ENCODE results near the gene GBP7.
A peak's percentile ranks its signal among the peaks of the same experiment; 100 is the strongest.

GBP7 gene

GRCh38 chr1:89121641-89122040 is 54.2 kb downstream of the GBP7 start:
- no peak for DNase-seq (ENCODE audit: low read depth in 2 of 3, low spot score in 1 of 3)

GRCh38 chr1:89114662-89115061 is 61.1 kb downstream of the GBP7 start:
- DNase-seq (ENCODE audit: low read depth in 2 of 3, low spot score in 1 of 3): no peak

- no peak for DNase-seq (ENCODE audit: low read depth in 2 of 3, low spot score in 1 of 3)
Observed at GRCh38 chr1:89112871-89113613, 62.8 kb downstream of the GBP7 start.

GRCh38 chr1:89104687-89105086 is 71.1 kb downstream of the GBP7 start:
- DNase-seq (ENCODE audit: low read depth in 2 of 3, low spot score in 1 of 3): no peak

GRCh38 chr1:89104147-89104546 is 71.7 kb downstream of the GBP7 start:
- DNase-seq (ENCODE audit: low read depth in 2 of 3, low spot score in 1 of 3): no peak

- no peak for DNase-seq (ENCODE audit: low read depth in 2 of 3, low spot score in 1 of 3)
Observed at GRCh38 chr1:89102021-89102420, 73.8 kb downstream of the GBP7 start.

GRCh38 chr1:89100412-89100811 is 75.4 kb downstream of the GBP7 start:
- no peak for DNase-seq (ENCODE audit: low read depth in 2 of 3, low spot score in 1 of 3)

- no peak for DNase-seq (ENCODE audit: low read depth in 2 of 3, low spot score in 1 of 3)
Observed at GRCh38 chr1:89098857-89099256, 76.9 kb downstream of the GBP7 start.

- DNase-seq (ENCODE audit: low read depth in 2 of 3, low spot score in 1 of 3): no peak
Observed at GRCh38 chr1:89095737-89096136, 80.1 kb downstream of the GBP7 start.

GRCh38 chr1:89089962-89090361 is 85.8 kb downstream of the GBP7 start:
- DNase-seq (ENCODE audit: low read depth in 2 of 3, low spot score in 1 of 3): no peak

- no peak for DNase-seq (ENCODE audit: low read depth in 2 of 3, low spot score in 1 of 3)
Observed at GRCh38 chr1:89088572-89088971, 87.2 kb downstream of the GBP7 start.

- no peak for DNase-seq (ENCODE audit: low read depth in 2 of 3, low spot score in 1 of 3)
Observed at GRCh38 chr1:89087241-89087640, 88.6 kb downstream of the GBP7 start.

- peak in 2 of 3 donors; percentile 27 to 50 for DNase-seq (ENCODE audit: low read depth in 2 of 3, low spot score in 1 of 3)
Observed at GRCh38 chr1:89085781-89086180, 90.0 kb downstream of the GBP7 start.

Data from stimulated activated CD4-positive, alpha-beta T cell treated with anti-CD3 and anti-CD28 coated beads, Interleukin-12 subunit alpha, Interleukin-12 subunit beta, amount 100 ng/mL, for 48 hours (primary cell).